SKM-1 (cell line): ENCODE results near the gene ADAP1.

Source experiments
- DNase-seq: peaks from one replicate; lab custom pipeline; 2025; ENCODE audit not compliant: unreplicated experiment; lab: John Stamatoyannopoulos, UW

Gene ADAP1

GRCh38 chr7:988963-989529 lies 34.6 kb upstream of the ADAP1 start:
- no peak for DNase-seq

- DNase-seq: no peak
Observed at GRCh38 chr7:988426-988911, 34.0 kb upstream of the ADAP1 start.

- DNase-seq: no peak
Observed at GRCh38 chr7:987909-988308, 33.4 kb upstream of the ADAP1 start.

- DNase-seq: no peak
Observed at GRCh38 chr7:986766-987751, 32.6 kb upstream of the ADAP1 start.

GRCh38 chr7:985915-986741 lies 31.6 kb upstream of the ADAP1 start:
- no peak for DNase-seq

- no peak for DNase-seq
Observed at GRCh38 chr7:985127-985416, 30.6 kb upstream of the ADAP1 start.

- DNase-seq: no peak
Observed at GRCh38 chr7:984361-985126, 30.1 kb upstream of the ADAP1 start.

GRCh38 chr7:983616-984071 lies 29.2 kb upstream of the ADAP1 start:
- no peak for DNase-seq

GRCh38 chr7:983004-983615 lies 28.6 kb upstream of the ADAP1 start, which contains the start of gene CYP2W1:
TSS of gene CYP2W1 (plus strand) at chr7:983181. CDS start at chr7:983212, 31 bp downstream.
- no peak for DNase-seq

GRCh38 chr7:982511-983003 lies 28.1 kb upstream of the ADAP1 start:
- no peak for DNase-seq

- DNase-seq: no peak
Observed at GRCh38 chr7:981793-982510, 27.5 kb upstream of the ADAP1 start.

- DNase-seq: no peak
Observed at GRCh38 chr7:979886-980571, 25.5 kb upstream of the ADAP1 start.

- no peak for DNase-seq
Observed at GRCh38 chr7:979151-979550, 24.7 kb upstream of the ADAP1 start.

- DNase-seq: no peak
Observed at GRCh38 chr7:978416-979091, 24.1 kb upstream of the ADAP1 start.

GRCh38 chr7:978049-978346 lies 23.5 kb upstream of the ADAP1 start:
- DNase-seq: no peak

- no peak for DNase-seq
Observed at GRCh38 chr7:977326-978048, 23.0 kb upstream of the ADAP1 start.

GRCh38 chr7:976901-977325 lies 22.4 kb upstream of the ADAP1 start:
- DNase-seq: no peak
